K562 treated with DMSO at 1 percent for 48 hours (cell line): Measurements from ENCODE around the gene TADA2A. TPM values are rescaled to one million over a fixed set of nuclear protein-coding genes. Genes with fewer than 3 reads are reported as not detected.

ENCODE experiments used
- total RNA-seq: library from RNA; unstranded; fragments of 300-600 nt; gene quantifications from 2 replicates; pipeline ENCODE4 v1.2.3, GENCODE V29; 2022; ENCODE audit warnings: low replicate concordance; ENCODE audit errors: extremely low read depth

TADA2A gene, protein sequence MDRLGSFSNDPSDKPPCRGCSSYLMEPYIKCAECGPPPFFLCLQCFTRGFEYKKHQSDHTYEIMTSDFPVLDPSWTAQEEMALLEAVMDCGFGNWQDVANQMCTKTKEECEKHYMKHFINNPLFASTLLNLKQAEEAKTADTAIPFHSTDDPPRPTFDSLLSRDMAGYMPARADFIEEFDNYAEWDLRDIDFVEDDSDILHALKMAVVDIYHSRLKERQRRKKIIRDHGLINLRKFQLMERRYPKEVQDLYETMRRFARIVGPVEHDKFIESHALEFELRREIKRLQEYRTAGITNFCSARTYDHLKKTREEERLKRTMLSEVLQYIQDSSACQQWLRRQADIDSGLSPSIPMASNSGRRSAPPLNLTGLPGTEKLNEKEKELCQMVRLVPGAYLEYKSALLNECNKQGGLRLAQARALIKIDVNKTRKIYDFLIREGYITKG
- not detected in 2 replicates for total RNA-seq

DNA sequence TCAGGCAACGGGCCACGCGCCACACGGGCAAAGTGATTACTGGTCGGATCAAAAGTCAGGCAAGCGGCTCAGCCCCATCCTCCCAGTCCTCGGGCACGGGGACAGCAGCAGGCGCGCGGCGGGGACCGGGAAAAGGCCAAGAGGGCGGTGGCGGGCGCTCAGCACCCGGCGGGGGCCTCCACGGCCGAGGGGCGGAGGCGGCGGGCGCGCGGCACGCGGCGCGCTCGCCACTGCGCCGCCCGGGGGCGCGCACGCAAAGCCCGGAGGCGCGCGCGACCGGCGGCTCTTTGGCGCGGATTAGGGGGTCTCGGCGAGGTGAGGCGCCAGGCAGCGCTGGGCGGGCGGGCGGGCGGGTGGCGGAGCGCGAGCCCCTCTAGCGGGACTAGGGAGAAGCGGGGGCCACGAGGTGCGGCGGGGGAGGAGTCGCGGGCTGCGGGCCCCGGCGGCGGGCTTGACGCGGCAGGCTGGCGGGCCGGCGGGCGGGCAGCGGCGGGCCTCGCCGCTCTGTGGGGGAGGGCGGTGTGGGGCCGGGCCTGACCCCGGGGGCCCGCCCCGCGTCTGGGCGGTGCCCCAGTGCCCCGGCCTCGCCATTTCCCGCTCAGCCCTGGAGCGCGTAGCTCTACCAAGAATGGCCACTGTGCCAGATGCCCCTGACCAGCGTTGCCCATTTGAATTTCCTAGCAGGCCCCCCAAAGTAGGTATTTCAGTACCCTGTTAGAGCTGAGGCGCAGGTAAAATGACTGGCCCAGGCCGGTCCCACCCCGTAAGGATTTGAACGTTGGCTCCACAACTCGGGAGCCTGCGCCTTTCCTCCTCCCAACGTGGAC lies at the start of gene TADA2A, which contains the start of gene ACACA:
TADA2A (plus strand) TSS at position 252 of the 827 bp plus-strand sequence. CDS start 4,480 bp downstream, outside the sequence.
ACACA (minus strand) TSS at position 202 of the 827 bp plus-strand sequence. CDS start 537 bp downstream, outside the sequence.

DNA sequence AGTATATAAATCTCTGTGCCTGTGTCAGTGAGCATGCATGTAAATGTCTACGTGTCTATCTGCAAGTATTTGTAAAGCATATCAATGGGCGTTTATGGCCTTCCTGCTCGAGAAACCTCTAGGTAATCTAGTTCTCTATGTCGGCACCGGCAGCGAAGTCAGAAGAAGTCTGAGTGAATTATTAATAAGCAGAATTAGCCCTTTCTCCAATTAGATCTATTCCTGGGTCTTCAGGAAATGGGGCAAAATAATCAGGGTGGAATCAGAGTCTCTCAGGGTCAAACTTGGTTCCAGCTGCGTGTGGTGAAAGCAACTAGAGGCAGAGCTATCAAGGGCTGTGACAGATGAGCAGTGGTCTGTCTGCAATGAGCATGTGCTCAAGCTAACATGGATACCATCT lies 31.0 kb upstream of the TADA2A start, which contains the start of gene C17orf78:
C17orf78 (plus strand) TSS at position 280 of the 400 bp plus-strand sequence; CDS start at position 388, 108 bp downstream.

DNA sequence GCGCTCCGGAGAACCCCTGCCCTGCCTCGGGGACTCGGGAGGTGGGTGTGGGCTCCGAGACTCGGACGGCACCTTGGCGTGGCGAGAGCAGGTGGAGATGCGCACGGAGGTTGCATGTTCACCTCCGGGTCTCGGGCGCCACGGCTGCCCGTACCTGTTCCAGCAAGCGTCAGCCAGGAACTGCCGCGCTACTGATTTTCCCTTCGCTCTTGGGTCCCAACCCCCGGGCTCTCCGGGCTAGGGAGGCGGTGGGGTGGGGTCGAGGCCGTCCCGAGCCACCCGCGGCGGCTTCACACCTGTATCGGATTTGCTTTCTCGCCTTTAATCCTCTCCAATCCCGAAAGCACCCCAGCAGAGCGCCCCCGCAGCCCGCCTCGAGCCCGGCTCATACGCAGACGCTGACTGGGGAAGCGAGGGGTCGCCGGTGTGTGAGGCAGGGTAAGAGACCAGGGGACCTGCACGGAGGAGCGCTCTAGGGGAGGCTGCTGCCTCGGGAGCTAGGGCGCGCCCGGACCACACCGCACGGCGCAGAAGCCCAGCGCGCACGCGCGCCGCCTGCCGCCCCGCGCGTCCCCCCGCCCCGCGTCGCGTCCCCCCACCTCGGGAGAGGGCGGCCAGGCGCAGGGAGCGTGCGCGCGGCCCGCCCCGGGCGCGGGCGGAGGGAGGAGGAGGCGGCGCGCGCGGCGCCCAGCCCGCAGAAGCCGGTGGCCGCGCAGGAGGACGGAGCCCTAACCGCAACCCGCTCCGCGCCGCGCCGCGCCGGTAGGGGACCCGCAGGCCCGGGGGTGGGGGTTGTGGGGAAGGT lies 82.7 kb downstream of the TADA2A start, which contains the start of gene DUSP14:
DUSP14 (plus strand) TSS at position 695 of the 805 bp plus-strand sequence. CDS start 22,382 bp downstream, outside the sequence.

Other genes starting within 250 kb of the TADA2A start
- gene C17orf78, start 30.9 kb upstream of the TADA2A start, total RNA-seq = not detected in 2 replicates
- gene ACACA, start 50 bp upstream of the TADA2A start, total RNA-seq = not detected in 2 replicates
- not detected in 2 replicates for gene DUSP14, start 83.0 kb downstream of the TADA2A start, total RNA-seq
- gene SYNRG, start 202.5 kb downstream of the TADA2A start, total RNA-seq = not detected in 2 replicates
- not detected in 2 replicates for gene DDX52, start 236.6 kb downstream of the TADA2A start, total RNA-seq